HEK293 (cell line): Measurements from ENCODE around the gene LRIG3.

ENCODE experiments used
- CTCF ChIA-PET: fragments of 350-600 bp; formaldehyde crosslinking; extraction: SDS; loops from one replicate; lab custom pipeline; 2021; ENCODE audit warnings: antibody characterized with exemption; lab: Yijun Ruan, JAX
- POLR2A ChIA-PET: fragments of 300-600 bp; formaldehyde crosslinking; extraction: SDS; loops from one replicate; lab custom pipeline; 2020; ENCODE audit warnings: antibody characterized with exemption, inconsistent platforms; lab: Yijun Ruan, JAX
- H3K27ac ChIP-seq: fragments of 200-500 bp; sonication (Bioruptor generic); 2 replicates; pipeline ENCODE4 v1.5.1; 2014; ENCODE audit warnings: low read depth, low read length, control low read depth, inconsistent platforms; ENCODE audit errors: extremely low read depth
- H3K36me3 ChIP-seq, 2 experiments: fragments of 200-500 bp in 1 of 2; sonication (Bioruptor generic) in 1 of 2; 1 replicate in 1 of 2; 2 replicates in 1 of 2; pipeline ENCODE4 v1.5.1; 2014 to 2017; ENCODE audit warnings: inconsistent platforms in 2 of 2, low read length in 2 of 2; ENCODE audit not compliant: control insufficient read depth in 2 of 2, insufficient read depth in 1 of 2
- H3K4me1 ChIP-seq: fragments of 200-500 bp; sonication (Bioruptor generic); 2 replicates; pipeline ENCODE4 v1.5.1; 2014; ENCODE audit warnings: mild to moderate bottlenecking, low read length, inconsistent platforms; ENCODE audit not compliant: control insufficient read depth, insufficient read depth
- H3K4me3 ChIP-seq: 2 replicates; pipeline ENCODE4 v1.5.1; 2011; ENCODE audit warnings: low read depth, mild to moderate bottlenecking, control low read depth, low read length, moderate library complexity
- H3K9me3 ChIP-seq: fragments of 200-500 bp; sonication (Bioruptor generic); 2 replicates; pipeline ENCODE4 v1.5.1; 2014; ENCODE audit warnings: low read depth, low read length, inconsistent platforms; ENCODE audit not compliant: control insufficient read depth, insufficient read depth
- GLI2 ChIP-seq: fragments of 450-650 bp; formaldehyde crosslinking; IDR thresholded peaks from 2 replicates; pipeline ENCODE4; 2017; ENCODE audit warnings: missing biosample characterization, missing genetic modification characterization, low read depth, borderline replicate concordance
- GLIS1 ChIP-seq: fragments of 450-650 bp; formaldehyde crosslinking; IDR thresholded peaks from 2 replicates; pipeline ENCODE4 v1.5.1; 2016; ENCODE audit warnings: missing biosample characterization, missing genetic modification characterization
- HIC1 ChIP-seq: fragments of 450-650 bp; formaldehyde crosslinking; IDR thresholded peaks from 2 replicates; pipeline ENCODE4 v1.5.1; 2016; ENCODE audit warnings: missing biosample characterization, missing genetic modification characterization
- KLF7 ChIP-seq: fragments of 450-650 bp; formaldehyde crosslinking; IDR thresholded peaks from 2 replicates; pipeline ENCODE4 v1.5.1; 2016; ENCODE audit warnings: missing biosample characterization, missing genetic modification characterization, borderline replicate concordance
- MZF1 ChIP-seq: fragments of 450-650 bp; formaldehyde crosslinking; IDR thresholded peaks from 2 replicates; pipeline ENCODE4 v1.5.1; 2017; ENCODE audit warnings: missing biosample characterization, missing genetic modification characterization, borderline replicate concordance
- OSR2 ChIP-seq: fragments of 450-650 bp; formaldehyde crosslinking; IDR thresholded peaks from 2 replicates; pipeline ENCODE4 v1.5.1; 2016; ENCODE audit warnings: missing biosample characterization, missing genetic modification characterization
- PRDM10 ChIP-seq: fragments of 450-650 bp; formaldehyde crosslinking; IDR thresholded peaks from 2 replicates; pipeline ENCODE4 v1.5.1; 2016; ENCODE audit warnings: missing biosample characterization, missing genetic modification characterization
- SP3 ChIP-seq: fragments of 450-650 bp; formaldehyde crosslinking; IDR thresholded peaks from 2 replicates; pipeline ENCODE4 v1.5.1; 2016; ENCODE audit warnings: missing biosample characterization, missing genetic modification characterization
- ZBTB44 ChIP-seq: fragments of 450-650 bp; IDR thresholded peaks from 2 replicates; pipeline ENCODE4 v1.5.1; 2018; ENCODE audit warnings: missing biosample characterization, mild to moderate bottlenecking, missing genetic modification characterization
- ZBTB48 ChIP-seq: fragments of 450-650 bp; formaldehyde crosslinking; IDR thresholded peaks from 2 replicates; pipeline ENCODE4 v1.5.1; 2016; ENCODE audit warnings: missing biosample characterization, missing genetic modification characterization
- ZBTB8A ChIP-seq: fragments of 450-650 bp; formaldehyde crosslinking; IDR thresholded peaks from 2 replicates; pipeline ENCODE4 v1.5.1; 2016; ENCODE audit warnings: missing biosample characterization, missing genetic modification characterization
- ZNF10 ChIP-seq: fragments of 450-650 bp; formaldehyde crosslinking; IDR thresholded peaks from 2 replicates; pipeline ENCODE4 v1.5.1; 2017; ENCODE audit warnings: missing biosample characterization, missing genetic modification characterization
- ZNF112 ChIP-seq: fragments of 450-650 bp; formaldehyde crosslinking; IDR thresholded peaks from 2 replicates; pipeline ENCODE4 v1.5.0; 2017; ENCODE audit warnings: missing biosample characterization, missing genetic modification characterization
- ZNF133 ChIP-seq: fragments of 450-650 bp; formaldehyde crosslinking; IDR thresholded peaks from 2 replicates; pipeline ENCODE4 v1.5.1; 2016; ENCODE audit warnings: missing biosample characterization, missing genetic modification characterization
- ZNF174 ChIP-seq: fragments of 450-650 bp; formaldehyde crosslinking; IDR thresholded peaks from 2 replicates; pipeline ENCODE4 v1.5.0; 2017; ENCODE audit warnings: missing biosample characterization, mild to moderate bottlenecking, missing genetic modification characterization
- ZNF501 ChIP-seq: fragments of 450-650 bp; formaldehyde crosslinking; IDR thresholded peaks from 2 replicates; pipeline ENCODE4 v1.5.1; 2016; ENCODE audit warnings: missing biosample characterization, missing genetic modification characterization
- ZNF571 ChIP-seq: fragments of 450-650 bp; formaldehyde crosslinking; IDR thresholded peaks from 2 replicates; pipeline ENCODE4 v1.5.0; 2017; ENCODE audit warnings: missing biosample characterization, missing genetic modification characterization
- ZXDB ChIP-seq: fragments of 450-650 bp; formaldehyde crosslinking; IDR thresholded peaks from 2 replicates; pipeline ENCODE4 v1.5.1; 2016; ENCODE audit warnings: missing biosample characterization, missing genetic modification characterization
- TF ChIP-seq, protein P1 (sequence below): fragments of 450-650 bp; formaldehyde crosslinking; IDR thresholded peaks from 2 replicates; pipeline ENCODE4 v1.5.1; 2016; ENCODE audit warnings: missing biosample characterization, missing genetic modification characterization
- TF ChIP-seq, protein P2 (sequence below): fragments of 450-650 bp; formaldehyde crosslinking; IDR thresholded peaks from 2 replicates; pipeline ENCODE4 v1.5.1; 2016; ENCODE audit warnings: missing biosample characterization, missing genetic modification characterization
- TF ChIP-seq, protein P3 (sequence below): sonication (generic); formaldehyde crosslinking; IDR thresholded peaks from 2 replicates; pipeline ENCODE4 v1.8.1; 2022; ENCODE audit warnings: mild to moderate bottlenecking, moderate library complexity, missing genetic modification reagents
- TF ChIP-seq, protein P4 (sequence below): fragments of 450-650 bp; formaldehyde crosslinking; IDR thresholded peaks from 2 replicates; pipeline ENCODE4 v1.5.1; 2017; ENCODE audit warnings: missing biosample characterization, missing genetic modification characterization

The LRIG3 gene

DNA sequence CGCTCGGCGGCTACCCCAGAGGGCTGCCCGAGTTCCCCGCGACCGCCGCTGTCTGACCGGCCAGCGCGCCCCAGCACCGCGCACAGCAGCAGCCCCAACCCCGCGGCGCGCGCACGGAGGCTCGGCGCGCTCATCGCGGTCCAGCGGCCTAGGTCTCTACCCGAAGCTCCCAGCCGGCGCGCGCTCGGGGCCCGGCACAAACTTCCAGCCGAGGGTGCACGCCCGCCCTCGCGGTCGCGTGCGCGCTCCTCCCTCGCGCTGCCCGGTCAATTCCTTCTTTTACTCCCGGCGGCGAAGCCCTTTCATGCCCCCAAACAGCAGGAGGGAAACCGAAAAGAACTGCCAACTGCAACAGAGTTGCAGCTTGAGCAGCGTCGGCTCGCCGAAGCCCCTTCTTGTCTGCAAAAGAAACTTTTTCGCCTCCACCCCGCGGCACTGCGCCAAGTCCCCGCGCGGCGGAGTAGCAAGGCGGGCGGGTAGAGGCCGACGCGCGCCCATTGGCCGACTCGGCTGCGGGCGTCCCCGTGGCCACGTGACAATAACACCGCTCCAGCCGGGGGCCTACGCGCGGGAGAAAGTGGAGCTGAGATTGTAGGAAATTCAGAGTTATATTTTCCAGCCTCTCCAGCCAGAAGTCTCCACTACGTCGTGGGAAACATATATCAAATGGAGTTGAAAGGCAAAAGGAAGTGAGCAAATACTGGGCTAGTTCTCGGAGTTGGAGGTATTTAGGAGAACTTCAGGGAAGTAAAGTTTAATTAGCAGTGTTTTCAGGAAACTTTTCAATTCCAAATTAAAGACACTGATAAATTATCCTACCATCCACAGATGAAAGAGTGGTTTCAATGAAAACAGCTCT is at the start of gene LRIG3:
Gene LRIG3, minus strand, starts transcription at position 403 of the 859 bp plus-strand sequence. Its CDS starts 269 bp downstream, at position 134.
- ChIA-PET CTCF (interaction anchor here (0.8 to 1.8 kb wide), 4 partner anchors 9 to 380 kb away, joined by 4 to 7 read pairs (median 4); no protein-coding TSS in a partner anchor), POLR2A (interaction anchor here (0.9 to 2.7 kb wide), 7 partner anchors 9 to 979 kb away, joined by 3 to 11 read pairs (median 4); partner anchors contain the start of gene ATP23)
- peak within 1 kb of the TSS; percentile 86 for H3K4me3 ChIP-seq
- H3K9me3 ChIP-seq, result no peaks in the 10 kb centered on the region
- H3K36me3 ChIP-seq, result no peaks in the 10 kb centered on the region
- H3K4me1 ChIP-seq, result peaks cover 40% of the 10 kb centered on the region
- H3K27ac ChIP-seq, result peak within 1 kb of the TSS; percentile 100
- TF ChIP-seq, protein P1, sequence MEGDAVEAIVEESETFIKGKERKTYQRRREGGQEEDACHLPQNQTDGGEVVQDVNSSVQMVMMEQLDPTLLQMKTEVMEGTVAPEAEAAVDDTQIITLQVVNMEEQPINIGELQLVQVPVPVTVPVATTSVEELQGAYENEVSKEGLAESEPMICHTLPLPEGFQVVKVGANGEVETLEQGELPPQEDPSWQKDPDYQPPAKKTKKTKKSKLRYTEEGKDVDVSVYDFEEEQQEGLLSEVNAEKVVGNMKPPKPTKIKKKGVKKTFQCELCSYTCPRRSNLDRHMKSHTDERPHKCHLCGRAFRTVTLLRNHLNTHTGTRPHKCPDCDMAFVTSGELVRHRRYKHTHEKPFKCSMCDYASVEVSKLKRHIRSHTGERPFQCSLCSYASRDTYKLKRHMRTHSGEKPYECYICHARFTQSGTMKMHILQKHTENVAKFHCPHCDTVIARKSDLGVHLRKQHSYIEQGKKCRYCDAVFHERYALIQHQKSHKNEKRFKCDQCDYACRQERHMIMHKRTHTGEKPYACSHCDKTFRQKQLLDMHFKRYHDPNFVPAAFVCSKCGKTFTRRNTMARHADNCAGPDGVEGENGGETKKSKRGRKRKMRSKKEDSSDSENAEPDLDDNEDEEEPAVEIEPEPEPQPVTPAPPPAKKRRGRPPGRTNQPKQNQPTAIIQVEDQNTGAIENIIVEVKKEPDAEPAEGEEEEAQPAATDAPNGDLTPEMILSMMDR (tag by site-specific recombination), result peak; percentile 69
- TF ChIP-seq ZBTB8A (tag by site-specific recombination), result peak; percentile 80
- TF ChIP-seq GLI2, result 0 out of 2 replicates have a peak, but pooled peaks have one; percentile 16
- peak; percentile 20; the same call in 1 of the 2 replicates for TF ChIP-seq ZBTB48
- no peak for TF ChIP-seq ZNF133 (tag by site-specific recombination)
- peak; percentile 15; the same call in 1 of the 2 replicates for TF ChIP-seq OSR2
- peak; percentile 99 for TF ChIP-seq ZBTB44
- peak; percentile 73 for TF ChIP-seq HIC1 (tag by site-specific recombination)
- TF ChIP-seq, protein P2, sequence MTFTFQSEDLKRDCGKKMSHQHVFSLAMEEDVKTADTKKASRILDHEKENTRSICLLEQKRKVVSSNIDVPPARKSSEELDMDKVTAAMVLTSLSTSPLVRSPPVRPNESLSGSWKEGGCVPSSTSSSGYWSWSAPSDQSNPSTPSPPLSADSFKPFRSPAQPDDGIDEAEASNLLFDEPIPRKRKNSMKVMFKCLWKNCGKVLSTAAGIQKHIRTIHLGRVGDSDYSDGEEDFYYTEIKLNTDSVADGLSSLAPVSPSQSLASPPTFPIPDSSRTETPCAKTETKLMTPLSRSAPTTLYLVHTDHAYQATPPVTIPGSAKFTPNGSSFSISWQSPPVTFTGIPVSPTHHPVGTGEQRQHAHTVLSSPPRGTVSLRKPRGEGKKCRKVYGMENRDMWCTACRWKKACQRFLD (tag by site-specific recombination), result no peak
- peak; percentile 50; the same call in 1 of the 2 replicates for TF ChIP-seq MZF1 (tag by site-specific recombination)
- peak; percentile 57 for TF ChIP-seq ZNF10 (tag by site-specific recombination)
- peak; percentile 57; the same call in 1 of the 2 replicates for TF ChIP-seq ZNF501 (tag by site-specific recombination)
- TF ChIP-seq ZNF174 (tag by site-specific recombination), result no peak
- peak; percentile 88 for TF ChIP-seq PRDM10
- TF ChIP-seq, protein P3, sequence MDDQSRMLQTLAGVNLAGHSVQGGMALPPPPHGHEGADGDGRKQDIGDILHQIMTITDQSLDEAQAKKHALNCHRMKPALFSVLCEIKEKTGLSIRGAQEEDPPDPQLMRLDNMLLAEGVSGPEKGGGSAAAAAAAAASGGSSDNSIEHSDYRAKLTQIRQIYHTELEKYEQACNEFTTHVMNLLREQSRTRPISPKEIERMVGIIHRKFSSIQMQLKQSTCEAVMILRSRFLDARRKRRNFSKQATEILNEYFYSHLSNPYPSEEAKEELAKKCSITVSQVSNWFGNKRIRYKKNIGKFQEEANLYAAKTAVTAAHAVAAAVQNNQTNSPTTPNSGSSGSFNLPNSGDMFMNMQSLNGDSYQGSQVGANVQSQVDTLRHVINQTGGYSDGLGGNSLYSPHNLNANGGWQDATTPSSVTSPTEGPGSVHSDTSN (CRISPR knock-in tag), result 0 out of 2 replicates have a peak, but pooled peaks have one; percentile 21
- TF ChIP-seq KLF7, result no peak; the same call in 1 of the 2 replicates
- no peak for TF ChIP-seq ZNF112 (tag by site-specific recombination)
- TF ChIP-seq GLIS1, result peak; percentile 26
- peak; percentile 31; the same call in 1 of the 2 replicates for TF ChIP-seq SP3 (tag by site-specific recombination)
- TF ChIP-seq, protein P4, sequence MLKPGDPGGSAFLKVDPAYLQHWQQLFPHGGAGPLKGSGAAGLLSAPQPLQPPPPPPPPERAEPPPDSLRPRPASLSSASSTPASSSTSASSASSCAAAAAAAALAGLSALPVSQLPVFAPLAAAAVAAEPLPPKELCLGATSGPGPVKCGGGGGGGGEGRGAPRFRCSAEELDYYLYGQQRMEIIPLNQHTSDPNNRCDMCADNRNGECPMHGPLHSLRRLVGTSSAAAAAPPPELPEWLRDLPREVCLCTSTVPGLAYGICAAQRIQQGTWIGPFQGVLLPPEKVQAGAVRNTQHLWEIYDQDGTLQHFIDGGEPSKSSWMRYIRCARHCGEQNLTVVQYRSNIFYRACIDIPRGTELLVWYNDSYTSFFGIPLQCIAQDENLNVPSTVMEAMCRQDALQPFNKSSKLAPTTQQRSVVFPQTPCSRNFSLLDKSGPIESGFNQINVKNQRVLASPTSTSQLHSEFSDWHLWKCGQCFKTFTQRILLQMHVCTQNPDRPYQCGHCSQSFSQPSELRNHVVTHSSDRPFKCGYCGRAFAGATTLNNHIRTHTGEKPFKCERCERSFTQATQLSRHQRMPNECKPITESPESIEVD, result peak; percentile 79
- TF ChIP-seq ZNF571, result no peak
- TF ChIP-seq ZXDB (tag by site-specific recombination), result peak; percentile 94
